Fibroblast of skin of abdomen (primary cell): ENCODE measurements around the gene NDUFAF2. TPM values are rescaled to one million over a fixed set of nuclear protein-coding genes. Genes with fewer than 3 reads are reported as not detected.
"Not testable (repeated sequence)": the region's sequence is repeated elsewhere in the genome, so short reads cannot be mapped to it uniquely, and the experiment has no call there.

Experiments used
- DNase-seq: peaks from one replicate; pipeline ENCODE4 v3.0.0-alpha.2; 2013
- polyA plus RNA-seq, 2 experiments: library from polyadenylated mRNA; unstranded; fragments of 120-200 nt; gene quantifications; one replicate each; pipeline ENCODE4 v1.2.1, GENCODE V29; 2013; ENCODE audit not compliant: insufficient read length in 2 of 2

Gene NDUFAF2
- polyA plus RNA-seq (2013, experiment 1 of 2; ENCODE audit: insufficient read length): 58.5 TPM
- 64.3 TPM for polyA plus RNA-seq (2013, experiment 2 of 2; ENCODE audit: insufficient read length)

GRCh38 chr5:60944904-60945812 is at the start of gene NDUFAF2, which contains the start of gene ERCC8:
Gene NDUFAF2, plus strand, starts transcription at chr5:60945205. Its CDS starts 51 bp downstream, at chr5:60945256.
Gene ERCC8, minus strand, starts transcription at chr5:60945070. Its CDS starts 62 bp downstream, at chr5:60945008.
- DNase-seq: peak; percentile 92

GRCh38 chr5:60896991-60897390 is 48.0 kb upstream of the NDUFAF2 start:
- DNase-seq: no peak

DNA sequence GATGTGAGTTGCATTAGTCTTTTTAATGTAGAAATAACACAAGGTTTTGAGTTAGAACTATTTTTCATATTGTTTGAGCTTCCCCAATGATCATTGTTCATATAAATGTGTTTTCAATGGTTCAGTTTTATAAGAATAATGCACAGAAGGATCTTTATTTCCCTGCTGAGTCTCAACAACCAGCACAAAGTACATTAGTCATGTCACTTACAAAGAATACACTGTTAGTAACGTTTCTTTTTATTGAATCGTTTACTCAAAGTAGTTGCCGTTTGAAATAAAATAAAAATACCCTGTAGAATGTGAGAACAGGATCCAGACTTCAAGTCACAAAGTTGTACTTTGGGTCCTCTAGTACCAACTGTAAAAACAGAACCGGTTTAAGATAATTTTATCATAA is 41.6 kb upstream of the NDUFAF2 start:
- DNase-seq: no peak

- peak; percentile 43 for DNase-seq
These were observed 28.4 kb upstream of the NDUFAF2 start for GRCh38 chr5:60916646-60917045.

GRCh38 chr5:60918466-60918865 is 26.5 kb upstream of the NDUFAF2 start:
- DNase-seq: no peak

- DNase-seq: no peak
These were observed 17.6 kb upstream of the NDUFAF2 start for GRCh38 chr5:60927450-60927849.

- DNase-seq: no peak
These were observed 16.0 kb upstream of the NDUFAF2 start for GRCh38 chr5:60929024-60929423.

DNA sequence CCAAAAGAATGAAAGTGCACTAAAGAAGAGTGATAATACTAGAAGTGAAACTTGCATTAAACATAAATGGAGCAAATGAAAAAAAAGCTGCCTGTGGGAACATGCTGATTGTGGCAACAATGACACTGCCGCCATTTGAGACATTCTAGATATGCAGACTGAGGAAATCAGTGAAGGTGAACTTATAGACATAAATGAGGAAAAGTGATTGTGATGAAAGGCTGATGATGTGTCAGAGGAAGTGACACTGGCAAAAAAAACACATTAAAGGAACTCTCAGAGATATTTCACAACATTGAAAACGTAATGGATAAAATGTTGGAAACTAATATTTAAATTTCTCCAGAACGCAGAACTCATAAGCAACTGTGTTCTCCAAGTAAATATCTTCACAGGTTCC is 1.4 kb upstream of the NDUFAF2 start:
- DNase-seq: no peak

GRCh38 chr5:60945813-60946187 is 795 bp downstream of the NDUFAF2 start:
- peak; percentile 65 for DNase-seq

DNA sequence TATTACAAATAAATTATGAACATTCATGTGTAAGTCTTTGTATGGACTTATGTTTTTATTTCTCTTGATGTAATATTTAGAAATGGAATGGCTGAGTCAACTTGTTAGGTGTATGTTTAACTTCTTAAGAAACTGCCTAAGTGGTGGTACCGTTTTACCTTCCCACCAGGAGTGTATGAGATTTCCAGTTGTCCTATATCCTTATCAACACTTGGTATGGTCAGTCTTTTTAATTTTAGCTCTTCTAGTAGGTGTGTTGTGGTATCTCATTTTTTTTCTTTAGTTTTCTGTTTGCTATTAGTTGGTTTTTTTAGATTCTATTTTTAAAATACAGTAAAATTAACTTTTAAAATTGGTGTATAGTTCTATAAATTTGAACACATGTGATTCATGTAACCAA is 3.7 kb downstream of the NDUFAF2 start:
- no peak for DNase-seq

- DNase-seq: no peak
These were observed 10.2 kb downstream of the NDUFAF2 start for GRCh38 chr5:60955239-60955638.

- no peak for DNase-seq
These were observed 13.1 kb downstream of the NDUFAF2 start for GRCh38 chr5:60958088-60958487.

DNA sequence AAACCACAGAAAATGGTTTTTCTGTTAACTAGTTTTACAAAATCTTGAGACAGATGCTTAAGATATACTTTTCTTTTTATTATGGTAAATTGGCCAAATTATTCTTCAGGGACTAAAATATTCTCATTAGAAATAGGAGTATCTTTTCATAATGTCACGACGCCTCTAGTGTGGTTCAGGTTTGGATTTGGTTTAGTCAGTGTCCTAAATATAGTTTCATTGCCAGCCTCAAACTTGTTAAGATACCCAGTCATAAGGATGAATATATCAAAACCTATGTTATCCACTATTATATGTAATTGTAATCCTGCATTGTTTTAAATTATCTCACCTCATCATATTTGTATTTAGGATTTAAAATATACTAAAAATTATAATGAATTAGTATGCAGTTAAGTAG is 13.7 kb downstream of the NDUFAF2 start:
- no peak for DNase-seq

DNA sequence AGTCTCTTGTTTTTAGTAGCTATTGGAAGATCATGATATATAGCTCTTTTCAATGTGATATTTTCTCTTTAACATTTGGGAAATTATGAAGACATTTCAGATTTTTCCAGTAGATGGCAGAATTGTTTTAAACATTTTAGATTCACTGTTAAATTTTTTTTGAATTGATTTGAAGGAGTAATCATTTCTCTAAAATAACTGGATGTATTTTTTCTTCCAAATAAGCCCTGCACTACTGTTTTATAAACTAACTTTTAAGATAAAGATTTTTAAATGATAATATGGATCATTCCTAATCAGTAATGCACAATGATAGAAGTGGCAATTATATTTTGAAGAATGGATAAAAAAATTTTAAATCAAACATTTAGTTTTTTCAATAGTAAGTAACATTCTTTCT is 14.2 kb downstream of the NDUFAF2 start:
- DNase-seq: peak; percentile 17

- DNase-seq: peak; percentile 23
These were observed 15.6 kb downstream of the NDUFAF2 start for GRCh38 chr5:60960591-60960990.

DNA sequence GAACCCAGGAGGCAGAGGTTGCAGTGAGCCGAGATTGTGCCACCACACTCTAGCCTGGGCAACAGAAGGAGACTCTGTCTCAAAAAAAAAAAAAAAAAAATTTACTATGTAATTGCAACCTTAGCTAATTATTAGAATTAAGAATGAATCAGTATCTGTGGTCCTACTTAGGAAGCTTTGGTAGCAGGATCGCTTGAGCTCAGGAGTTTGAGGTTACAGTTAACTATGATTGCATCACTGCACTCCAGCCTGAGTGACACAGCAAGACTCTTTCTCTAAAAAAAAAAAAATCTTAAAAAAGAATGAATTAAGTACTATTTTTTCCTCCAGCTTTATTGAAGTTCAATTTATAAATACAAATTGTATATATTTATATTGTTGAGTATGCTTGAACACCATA is 16.7 kb downstream of the NDUFAF2 start:
- peak; percentile 75 for DNase-seq

- DNase-seq: no peak
These were observed 27.2 kb downstream of the NDUFAF2 start for GRCh38 chr5:60972231-60972630.

DNA sequence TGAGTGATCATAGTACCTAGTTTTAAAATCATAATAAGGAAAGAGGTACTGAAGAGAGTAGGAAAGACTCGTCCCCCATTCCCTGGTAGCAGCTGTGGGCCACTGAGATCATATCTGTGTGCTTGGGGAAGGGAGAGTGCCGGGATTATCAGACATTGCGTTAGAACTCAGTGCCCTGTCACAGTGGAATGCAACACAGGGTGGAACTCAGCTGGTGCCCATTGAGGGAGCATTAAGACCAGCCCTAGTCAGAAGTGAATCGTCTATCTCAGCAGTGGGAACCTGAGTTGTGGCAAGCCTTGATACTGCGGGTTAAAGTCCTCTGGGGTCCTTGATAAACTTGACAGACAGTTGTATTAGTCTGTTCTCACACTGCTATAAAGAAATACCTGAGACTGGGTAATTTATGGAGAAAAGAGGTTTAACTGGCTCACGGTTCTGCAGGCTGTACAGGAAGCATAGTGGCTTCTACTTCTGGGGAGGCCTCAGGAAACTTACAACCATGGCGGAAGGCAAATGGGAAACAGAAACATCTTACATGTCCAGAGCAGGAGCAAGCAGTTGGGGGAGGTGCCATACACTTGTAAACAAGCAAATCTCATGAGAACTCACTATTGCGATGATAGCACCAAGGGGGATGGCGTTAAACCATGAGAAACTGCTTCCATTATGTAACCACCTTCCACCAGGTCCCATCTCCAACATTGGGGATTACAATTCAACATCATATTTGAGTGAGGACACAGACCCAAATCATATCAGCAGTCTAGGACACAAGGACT is 33.1 kb downstream of the NDUFAF2 start:
- DNase-seq: no peak

DNA sequence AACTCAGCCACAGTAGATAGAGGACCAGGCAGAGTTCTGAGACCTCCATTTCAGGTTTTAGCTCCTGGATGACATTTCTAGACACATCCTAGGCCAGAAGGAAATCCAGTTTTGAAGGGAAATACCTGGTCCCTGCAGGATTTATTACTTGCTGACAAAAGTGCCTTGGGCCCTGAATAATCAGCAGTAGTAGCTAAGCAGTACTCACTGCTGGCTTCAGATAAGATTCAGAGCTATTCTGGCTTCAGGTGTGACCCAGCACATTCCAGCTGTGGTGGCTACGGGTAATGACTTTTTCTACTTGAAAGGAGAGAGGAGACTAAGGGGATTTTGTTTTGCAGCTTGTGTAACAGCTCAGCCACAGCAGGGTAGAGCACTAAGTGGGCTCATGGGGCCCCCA is 34.0 kb downstream of the NDUFAF2 start:
- no peak for DNase-seq

GRCh38 chr5:60980511-60980910 is 35.5 kb downstream of the NDUFAF2 start:
- DNase-seq: no peak

DNA sequence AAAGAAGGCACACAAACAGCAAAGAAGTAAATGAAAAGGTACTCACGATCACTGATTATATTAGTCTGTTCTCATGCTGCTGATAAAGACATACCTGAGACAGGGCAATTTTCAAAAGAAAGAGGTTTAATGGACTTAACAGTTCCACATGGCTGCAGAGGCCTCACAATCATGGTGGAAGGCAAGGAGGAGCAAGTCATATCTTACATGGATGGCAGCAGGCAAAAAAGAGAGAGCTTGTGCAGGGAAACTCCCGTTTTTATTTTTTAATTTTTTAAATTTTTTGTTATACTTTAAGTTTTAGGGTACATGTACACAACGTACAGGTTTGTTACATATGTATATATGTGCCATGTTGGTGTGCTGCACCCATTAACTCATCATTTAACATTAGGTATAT is 37.1 kb downstream of the NDUFAF2 start:
- DNase-seq: not testable (repeated sequence)

DNA sequence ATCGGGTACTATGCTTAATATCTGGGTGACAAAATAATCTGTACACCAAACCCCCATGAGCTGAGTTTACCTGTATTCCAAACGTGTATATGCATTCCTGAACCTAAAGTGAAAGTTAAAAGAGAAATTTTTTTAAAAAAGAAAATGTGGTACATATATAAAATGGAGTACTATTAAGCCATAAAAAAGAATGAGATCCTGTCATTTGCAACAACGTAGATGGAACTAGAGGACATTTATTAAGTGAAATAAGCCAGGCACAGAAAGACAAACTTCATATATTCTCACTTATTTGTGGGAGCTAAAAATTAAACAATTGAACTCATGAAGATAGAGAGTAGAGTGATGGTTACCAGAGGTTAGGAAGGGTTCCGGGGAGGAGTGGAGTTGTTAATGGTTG is 44.8 kb downstream of the NDUFAF2 start:
- no peak for DNase-seq

GRCh38 chr5:60992871-60993270 is 47.9 kb downstream of the NDUFAF2 start:
- DNase-seq: no peak
